Measurements from ENCODE around the gene DOCK8.
"Not testable (repeated sequence)": the region's sequence is repeated elsewhere in the genome, so short reads cannot be mapped to it uniquely, and the experiment has no call there.

The DOCK8 gene

GRCh38 chr9:214648-215493 lies at the start of gene DOCK8:
Gene DOCK8 (plus strand): TSS chr9:214865. CDS start chr9:214977, 112 bp downstream.
- DNase-seq: no peak

- not testable (repeated sequence) for DNase-seq
Measured at GRCh38 chr9:169757-170156, 44.9 kb upstream of the DOCK8 start.

- not testable (repeated sequence) for DNase-seq
Measured at GRCh38 chr9:178140-178825, 36.4 kb upstream of the DOCK8 start.

- peak; percentile 3 for DNase-seq
Measured at GRCh38 chr9:178970-179383, 35.7 kb upstream of the DOCK8 start, which contains the start of gene ZNG1A. Gene ZNG1A (minus strand): TSS chr9:179056. CDS start chr9:178969, 87 bp downstream.

- not testable (repeated sequence) for DNase-seq
Measured at GRCh38 chr9:199601-200000, 15.1 kb upstream of the DOCK8 start.

- DNase-seq: no peak
Measured at GRCh38 chr9:206481-206880, 8.2 kb upstream of the DOCK8 start.

GRCh38 chr9:209143-209758 lies 5.4 kb upstream of the DOCK8 start:
- DNase-seq: no peak

- DNase-seq: no peak
Measured at GRCh38 chr9:211036-211435, 3.6 kb upstream of the DOCK8 start.

GRCh38 chr9:211557-211956 lies 3.1 kb upstream of the DOCK8 start:
- DNase-seq: no peak

- no peak for DNase-seq
Measured at GRCh38 chr9:212297-212696, 2.4 kb upstream of the DOCK8 start.

- not testable (repeated sequence) for DNase-seq
Measured at GRCh38 chr9:213901-214300, 764 bp upstream of the DOCK8 start.

- DNase-seq: no peak
Measured at GRCh38 chr9:214351-214647, 366 bp upstream of the DOCK8 start.

- no peak for DNase-seq
Measured at GRCh38 chr9:215631-216155, 1.0 kb downstream of the DOCK8 start.

- DNase-seq: no peak
Measured at GRCh38 chr9:216866-217265, 2.2 kb downstream of the DOCK8 start.

- no peak for DNase-seq
Measured at GRCh38 chr9:217950-218349, 3.3 kb downstream of the DOCK8 start.

- not testable (repeated sequence) for DNase-seq
Measured at GRCh38 chr9:219036-219435, 4.4 kb downstream of the DOCK8 start.

GRCh38 chr9:219670-220365 lies 5.2 kb downstream of the DOCK8 start:
- no peak for DNase-seq

GRCh38 chr9:221989-222776 lies 7.5 kb downstream of the DOCK8 start:
- DNase-seq: no peak

- no peak for DNase-seq
Measured at GRCh38 chr9:223152-223551, 8.5 kb downstream of the DOCK8 start.

GRCh38 chr9:224026-224425 lies 9.4 kb downstream of the DOCK8 start:
- no peak for DNase-seq

GRCh38 chr9:224582-225520 lies 10.2 kb downstream of the DOCK8 start:
- DNase-seq: no peak

All from NCI-H1694 (cell line).